OCI-LY7 (cell line): ENCODE measurements around the gene RMDN2. TPM values are rescaled to one million over a fixed set of nuclear protein-coding genes. Genes with fewer than 3 reads are reported as not detected.

Experiments
- BruUV-seq: library from RNA; stranded (reverse); fragments of 400-500 nt; replicated peaks from 2 replicates; lab custom pipeline; 2021; lab: Mats Ljungman, UMichigan
- CTCF ChIA-PET: fragments of 300-600 bp; sonication (Branson Sonifier 250); formaldehyde crosslinking; loops from one replicate; lab custom pipeline; 2022; ENCODE audit warnings: antibody characterized with exemption; ENCODE audit not compliant: unreplicated experiment; lab: Charles Lee
- POLR2A ChIA-PET: fragments of 300-600 bp; sonication (Branson Sonifier 250); formaldehyde crosslinking; loops from one replicate; lab custom pipeline; 2022; ENCODE audit warnings: antibody characterized with exemption; lab: Charles Lee
- DNase-seq: peaks from one replicate; pipeline ENCODE4 v3.0.0-alpha.2; 2015; ENCODE audit warnings: low spot score
- H2AFZ ChIP-seq: fragments of 200-600 bp; sonication (generic), shearing (Covaris generic); 2 replicates; pipeline ENCODE4 v1.6.1; 2014; ENCODE audit warnings: mild to moderate bottlenecking, antibody characterized with exemption, low read length, moderate library complexity
- H3K27ac ChIP-seq: fragments of 200-600 bp; sonication (generic); 2 replicates; pipeline ENCODE4 v1.5.1; 2014; ENCODE audit warnings: mixed run types, low read depth, mild to moderate bottlenecking, moderate library complexity, low read length, inconsistent platforms; ENCODE audit not compliant: poor library complexity, severe bottlenecking
- H3K36me3 ChIP-seq: fragments of 200-600 bp; sonication (generic); 2 replicates; pipeline ENCODE4 v1.6.1; 2014; ENCODE audit warnings: mild to moderate bottlenecking, antibody characterized with exemption, low read length, moderate library complexity, mixed read lengths; ENCODE audit not compliant: insufficient read depth
- H3K4me1 ChIP-seq: fragments of 200-600 bp; sonication (generic); 2 replicates; pipeline ENCODE4 v1.5.1; 2014; ENCODE audit warnings: mild to moderate bottlenecking, low read length; ENCODE audit not compliant: insufficient read depth, poor library complexity, severe bottlenecking
- H3K4me2 ChIP-seq: fragments of 200-600 bp; sonication (generic); 2 replicates; pipeline ENCODE4 v1.6.1; 2014; ENCODE audit warnings: mild to moderate bottlenecking, low read length
- H3K4me3 ChIP-seq: fragments of 200-600 bp; sonication (generic); 2 replicates; pipeline ENCODE4 v1.5.1; 2014; ENCODE audit warnings: mild to moderate bottlenecking, low read depth, low read length; ENCODE audit not compliant: poor library complexity, severe bottlenecking
- H3K79me2 ChIP-seq: fragments of 200-600 bp; sonication (generic); 2 replicates; pipeline ENCODE4 v1.6.1; 2016; ENCODE audit warnings: low read depth, mild to moderate bottlenecking, low read length, moderate library complexity, mixed read lengths; ENCODE audit not compliant: insufficient read depth
- H3K9me2 ChIP-seq: fragments of 200-600 bp; sonication (generic); 2 replicates; pipeline ENCODE4 v1.6.1; 2016; ENCODE audit warnings: mild to moderate bottlenecking, low read length, mixed read lengths; ENCODE audit not compliant: insufficient read depth
- H3K9me3 ChIP-seq: fragments of 200-600 bp; sonication (generic); 2 replicates; pipeline ENCODE4 v1.6.1; 2014; ENCODE audit warnings: mild to moderate bottlenecking, mixed run types, low read length, mixed read lengths
- H4K20me1 ChIP-seq: fragments of 200-600 bp; sonication (generic); 2 replicates; pipeline ENCODE4 v1.6.1; 2014; ENCODE audit warnings: mild to moderate bottlenecking, antibody characterized with exemption, low read length, moderate library complexity, mixed read lengths; ENCODE audit not compliant: insufficient read depth
- EZH2phosphoT487 ChIP-seq: fragments of 200-600 bp; sonication (generic); IDR thresholded peaks from 2 replicates; pipeline ENCODE4 v1.6.1; 2018; ENCODE audit warnings: low read depth, borderline replicate concordance, mild to moderate bottlenecking, mixed run types, antibody characterized with exemption, low read length, moderate library complexity, mixed read lengths
- intact Hi-C: fragments of 100-400 bp; cut with micrococcal nuclease; formaldehyde crosslinking; loops from one replicate; pipeline ENCODE4 v1.10.0; 2022; ENCODE audit not compliant: unreplicated experiment
- total RNA-seq, 2 experiments: library from RNA; depleted of rRNA in 1 of 2; stranded (reverse); fragments of >200 nt in 1 of 2; shearing (Covaris generic) in 1 of 2; gene quantifications; 2 replicates each; pipeline ENCODE4 v1.2.3, GENCODE V29; 2014 to 2022
- TF ChIP-seq, protein P1 (sequence below): fragments of 200-600 bp; sonication (generic); conservative IDR thresholded peaks from 2 replicates; pipeline ENCODE4 v1.5.1; 2014; ENCODE audit warnings: mild to moderate bottlenecking, antibody characterized with exemption, low read length, moderate library complexity, mixed read lengths

The RMDN2 gene
- total RNA-seq, 2 experiments from 2014 or later: 0.50 to 3.1 TPM

DNA sequence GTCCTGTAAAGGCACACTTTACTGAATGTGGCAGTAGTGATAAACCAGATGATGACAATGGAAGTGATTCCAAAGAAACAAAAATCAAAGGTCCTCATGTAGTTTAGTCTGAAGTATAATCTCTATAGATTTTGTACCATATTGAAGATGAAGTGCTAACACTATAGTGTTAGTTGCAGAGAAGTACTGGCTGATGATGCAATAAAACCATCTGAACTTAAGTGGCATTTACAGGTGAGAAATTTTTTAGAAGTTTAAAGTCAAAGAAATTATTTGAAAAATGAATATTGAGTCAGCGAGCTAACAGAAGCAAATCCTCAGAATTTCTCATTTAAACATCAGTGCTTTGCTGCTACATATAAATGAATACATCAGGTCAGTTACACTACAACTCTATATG lies 43.1 kb upstream of the RMDN2 start:
- no peaks in the 10 kb centered on the region for H4K20me1 ChIP-seq
- intact Hi-C loops: no loop called here
- no peak overlapping the region for H3K27ac ChIP-seq
- H3K36me3 ChIP-seq: no peaks in the 10 kb centered on the region
- H3K4me2 ChIP-seq: no peak overlapping the region
- no peaks in the 10 kb centered on the region for H3K9me2 ChIP-seq
- POLR2A ChIA-PET: interaction anchor here (0.6 to 0.7 kb wide), 4 partner anchors 26 to 476 kb away, joined by 3 to 5 read pairs (median 4); no protein-coding TSS in a partner anchor
- no peak for TF ChIP-seq EZH2phosphoT487
- TF ChIP-seq, protein P1, sequence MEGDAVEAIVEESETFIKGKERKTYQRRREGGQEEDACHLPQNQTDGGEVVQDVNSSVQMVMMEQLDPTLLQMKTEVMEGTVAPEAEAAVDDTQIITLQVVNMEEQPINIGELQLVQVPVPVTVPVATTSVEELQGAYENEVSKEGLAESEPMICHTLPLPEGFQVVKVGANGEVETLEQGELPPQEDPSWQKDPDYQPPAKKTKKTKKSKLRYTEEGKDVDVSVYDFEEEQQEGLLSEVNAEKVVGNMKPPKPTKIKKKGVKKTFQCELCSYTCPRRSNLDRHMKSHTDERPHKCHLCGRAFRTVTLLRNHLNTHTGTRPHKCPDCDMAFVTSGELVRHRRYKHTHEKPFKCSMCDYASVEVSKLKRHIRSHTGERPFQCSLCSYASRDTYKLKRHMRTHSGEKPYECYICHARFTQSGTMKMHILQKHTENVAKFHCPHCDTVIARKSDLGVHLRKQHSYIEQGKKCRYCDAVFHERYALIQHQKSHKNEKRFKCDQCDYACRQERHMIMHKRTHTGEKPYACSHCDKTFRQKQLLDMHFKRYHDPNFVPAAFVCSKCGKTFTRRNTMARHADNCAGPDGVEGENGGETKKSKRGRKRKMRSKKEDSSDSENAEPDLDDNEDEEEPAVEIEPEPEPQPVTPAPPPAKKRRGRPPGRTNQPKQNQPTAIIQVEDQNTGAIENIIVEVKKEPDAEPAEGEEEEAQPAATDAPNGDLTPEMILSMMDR: no peak
- DNase-seq: no peak
- H3K9me3 ChIP-seq: no peaks in the 10 kb centered on the region
- no peak overlapping the region for H3K4me3 ChIP-seq
- H3K4me1 ChIP-seq: no peaks in the 10 kb centered on the region
- H3K79me2 ChIP-seq: no peaks in the 10 kb centered on the region
- CTCF ChIA-PET: no interaction called here
- H2AFZ ChIP-seq: no peak overlapping the region
- BruUV-seq: no TSS peak

DNA sequence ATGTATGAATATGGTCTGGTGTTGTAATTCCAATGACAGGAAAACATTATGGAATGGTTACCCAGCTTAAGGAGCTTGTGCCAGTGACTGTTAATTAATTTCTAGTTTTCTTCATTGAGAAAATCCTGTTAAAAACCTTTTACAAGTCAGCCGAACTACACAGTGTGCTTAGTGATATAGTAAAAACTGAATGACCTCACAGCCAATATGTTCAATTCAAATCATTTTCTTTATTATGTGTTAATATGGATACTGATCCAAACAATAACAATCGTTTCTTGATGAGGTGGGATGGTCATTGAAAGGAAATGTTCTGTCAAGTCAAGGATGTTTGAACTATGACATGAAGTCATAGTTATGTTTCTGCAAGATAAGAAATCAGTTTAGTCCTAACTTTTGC lies 41.6 kb upstream of the RMDN2 start:
- Histone ChIP-seq H3K4me1 (no peaks in the 10 kb centered on the region), H3K4me3 (no peak overlapping the region), H3K9me3 (no peaks in the 10 kb centered on the region), H2AFZ (no peak overlapping the region), H3K4me2 (no peak overlapping the region), H3K27ac (no peak overlapping the region), H3K79me2 (no peaks in the 10 kb centered on the region), H3K9me2 (no peaks in the 10 kb centered on the region), H4K20me1 (no peaks in the 10 kb centered on the region), H3K36me3 (no peaks in the 10 kb centered on the region)
- BruUV-seq: no TSS peak
- intact Hi-C loops: no loop called here
- no peak for DNase-seq
- no peak for TF ChIP-seq EZH2phosphoT487
- TF ChIP-seq, protein P1: no peak
- ChIA-PET POLR2A (no interaction called here), CTCF (no interaction called here)

DNA sequence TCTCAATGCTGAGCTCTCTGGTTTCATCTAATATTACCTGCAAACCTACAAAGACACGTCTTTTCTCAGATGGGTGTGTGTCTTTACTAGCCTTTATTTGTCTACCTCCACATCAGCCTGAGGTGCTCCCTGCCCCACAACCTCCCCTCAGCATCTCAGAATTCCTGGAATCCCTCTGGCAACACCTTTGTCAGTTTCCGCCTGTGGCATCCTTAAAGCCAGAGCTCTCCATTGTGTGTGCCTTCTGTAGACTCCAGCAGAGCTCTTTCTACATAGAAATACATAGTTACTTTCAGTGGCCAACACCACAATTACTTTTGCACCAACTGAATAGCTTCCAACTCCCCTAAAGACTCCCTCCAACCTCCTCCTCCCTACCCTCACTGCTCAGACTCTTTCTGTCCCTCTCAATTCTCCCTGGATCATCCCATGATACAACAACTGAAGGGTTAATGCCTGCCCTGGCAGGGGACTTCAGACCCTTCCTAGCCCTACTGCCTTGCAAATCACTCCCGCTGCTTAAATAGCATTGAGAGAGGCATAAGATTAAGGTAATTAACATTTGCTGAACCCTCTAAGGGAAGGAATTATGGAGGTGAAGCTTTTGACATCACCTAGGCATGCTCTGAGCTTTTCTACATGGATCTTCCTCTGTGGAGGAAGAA lies 39.6 kb upstream of the RMDN2 start:
- no TSS peak for BruUV-seq
- TF ChIP-seq, protein P1: no peak
- TF ChIP-seq EZH2phosphoT487: no peak
- Histone ChIP-seq H3K79me2 (no peaks in the 10 kb centered on the region), H4K20me1 (no peaks in the 10 kb centered on the region), H3K4me1 (no peaks in the 10 kb centered on the region), H3K36me3 (no peaks in the 10 kb centered on the region), H2AFZ (no peak overlapping the region), H3K4me3 (no peak overlapping the region), H3K9me3 (no peaks in the 10 kb centered on the region), H3K27ac (no peak overlapping the region), H3K4me2 (no peak overlapping the region), H3K9me2 (no peaks in the 10 kb centered on the region)
- CTCF ChIA-PET: no interaction called here
- POLR2A ChIA-PET: interaction anchor here (0.7 to 0.9 kb wide), 2 partner anchors 8 to 642 kb away, joined by 3 to 5 read pairs; no protein-coding TSS in a partner anchor
- intact Hi-C loops: no loop called here
- DNase-seq: no peak
